ENCODE data around the gene NAIF1.
"Not testable (repeated sequence)": the region's sequence is repeated elsewhere in the genome, so short reads cannot be mapped to it uniquely, and the experiment has no call there.

NAIF1 gene

DNA sequence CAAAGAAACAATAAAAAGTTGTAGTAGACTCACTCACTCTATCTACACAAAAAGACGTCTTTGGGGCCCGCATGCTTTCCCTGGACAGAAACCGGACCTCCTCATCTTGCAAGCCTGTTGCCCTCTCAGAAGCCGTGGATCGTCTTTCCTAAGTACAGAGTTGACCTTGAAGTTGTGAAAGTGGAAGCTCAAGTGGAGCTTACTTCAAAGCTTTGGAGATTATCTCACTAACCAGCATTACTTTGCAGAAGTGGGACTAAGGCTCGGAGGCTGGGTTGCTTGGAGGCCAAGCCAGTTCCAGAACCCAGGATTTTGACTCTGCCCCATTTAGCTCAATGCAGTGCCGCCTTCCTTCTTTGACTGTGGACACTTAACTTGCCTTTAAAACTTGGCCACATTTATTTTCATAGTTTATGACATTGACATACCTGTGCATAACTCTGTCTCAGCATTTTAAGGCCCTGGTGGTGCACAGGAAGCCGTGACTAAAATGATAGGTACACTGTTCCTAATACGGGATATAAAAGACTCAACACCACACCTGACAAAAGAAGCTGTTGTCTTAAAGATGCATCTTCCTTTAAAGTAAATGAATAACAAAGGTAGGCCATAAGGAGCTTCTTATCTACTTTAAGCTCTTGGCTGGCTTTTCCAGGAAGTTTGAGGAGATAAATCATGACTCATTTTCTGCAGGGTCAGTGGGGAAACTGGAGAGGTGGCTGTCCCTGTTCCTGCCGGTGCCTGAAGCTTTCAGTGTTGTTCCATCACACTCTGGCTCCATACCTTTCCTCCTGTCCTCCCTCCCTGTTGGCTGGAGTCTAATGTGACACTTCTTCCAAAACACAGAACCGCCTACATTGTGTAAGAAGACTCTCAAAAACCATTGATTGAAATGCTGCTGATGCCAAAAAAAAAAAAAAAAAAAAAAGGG is 11.6 kb upstream of the NAIF1 start:
- Histone ChIP-seq H3K9me3 (ENCODE audit: control insufficient read depth in 1 of 2, low read length in 2 of 2) (no peaks in the 10 kb centered on the region), H3K27ac (ENCODE audit: low read length) (peak overlapping the region; percentile 43), H3K27me3 (ENCODE audit: low read depth, low read length) (no peaks in the 10 kb centered on the region), H3K4me1 (ENCODE audit: control insufficient read depth in 1 of 2, insufficient read depth in 2 of 2, low read length in 2 of 2) (peaks cover 9 to 31% of the 10 kb centered on the region in 2 donors), H3K4me3 (ENCODE audit: low read depth in 1 of 2, low read length in 2 of 2) (peak overlapping the region in 1 of 2 donors; percentile 8), H3K36me3 (ENCODE audit: control insufficient read depth in 1 of 2, insufficient read depth in 2 of 2, low read length in 2 of 2) (no peaks in the 10 kb centered on the region)

DNA sequence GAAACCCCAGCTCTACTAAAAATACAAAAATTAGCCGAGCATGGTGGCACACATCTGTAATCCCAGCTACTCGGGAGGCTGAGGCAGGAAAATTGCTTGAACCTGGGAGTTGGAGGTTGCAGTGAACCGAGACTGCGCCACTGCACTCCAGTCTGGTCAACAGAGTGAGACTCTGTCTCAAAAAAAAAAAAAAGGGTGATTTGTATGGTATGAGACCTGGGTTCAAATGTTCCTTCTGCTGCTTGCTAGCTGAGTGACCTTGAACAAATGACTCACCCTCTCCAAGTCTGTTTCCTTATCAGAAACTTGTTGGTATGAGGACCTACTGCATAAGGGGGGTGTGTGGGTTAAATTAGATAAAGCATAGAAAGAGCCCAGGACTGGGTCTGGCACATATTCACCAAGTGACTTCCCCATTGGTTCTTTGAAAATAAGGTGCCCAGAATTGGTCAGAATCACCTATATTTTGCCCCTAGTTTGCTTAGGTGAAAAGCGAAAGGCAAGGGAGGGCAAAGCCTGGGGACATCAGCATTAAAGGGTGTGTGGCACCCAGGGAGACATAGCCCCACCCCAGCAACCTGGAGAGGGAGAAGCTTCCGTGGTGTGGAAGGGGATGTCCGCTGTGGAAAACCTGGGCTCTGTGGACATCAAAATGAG is 10.9 kb upstream of the NAIF1 start:
- H3K27me3 ChIP-seq (ENCODE audit: low read depth, low read length), result no peaks in the 10 kb centered on the region
- peaks cover 16 to 39% of the 10 kb centered on the region in 2 donors for H3K4me1 ChIP-seq (ENCODE audit: control insufficient read depth in 1 of 2, insufficient read depth in 2 of 2, low read length in 2 of 2)
- H3K36me3 ChIP-seq (ENCODE audit: control insufficient read depth in 1 of 2, insufficient read depth in 2 of 2, low read length in 2 of 2), result peaks cover 0 to under 1% of the 10 kb centered on the region in 2 donors

DNA sequence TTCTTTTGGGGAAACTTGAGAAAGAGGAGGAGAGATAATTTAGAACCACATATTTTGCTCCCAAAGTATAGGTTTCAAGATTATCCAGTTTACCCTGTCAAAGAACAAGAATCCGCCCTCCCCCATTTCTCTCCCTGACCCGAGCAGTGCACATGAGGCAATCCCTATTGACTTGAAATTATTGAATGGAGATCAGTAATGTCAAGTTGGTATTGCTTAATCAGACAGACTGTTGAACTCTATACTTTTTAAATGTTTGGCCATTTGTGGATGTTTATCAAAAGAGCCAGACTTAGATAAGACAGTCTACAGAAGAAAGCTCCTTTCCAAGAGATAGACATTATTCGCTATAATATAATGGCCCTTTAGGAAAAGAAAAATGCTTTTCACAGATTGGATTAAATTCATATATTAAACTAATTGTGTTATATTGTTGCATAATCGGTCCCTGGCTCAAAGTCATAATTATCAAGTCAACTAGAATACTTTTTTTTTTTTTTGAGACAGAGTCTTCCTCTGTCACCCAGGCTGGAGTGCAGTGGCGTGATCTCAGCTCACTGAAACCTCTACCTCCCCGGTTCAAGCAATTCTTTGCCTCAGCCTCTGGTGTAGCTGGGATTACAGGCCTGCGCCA is 6.2 kb upstream of the NAIF1 start:
- peaks cover 17 to 44% of the 10 kb centered on the region in 2 donors for H3K4me1 ChIP-seq (ENCODE audit: control insufficient read depth in 1 of 2, insufficient read depth in 2 of 2, low read length in 2 of 2)
- peak overlapping the region in 1 of 2 donors; percentile 45 for H3K4me3 ChIP-seq (ENCODE audit: low read depth in 1 of 2, low read length in 2 of 2)

More for the DNA sequence above, 10.9 kb upstream of the NAIF1 start:
- H3K4me3 ChIP-seq (ENCODE audit: low read depth in 1 of 2, low read length in 2 of 2), result peak overlapping the region in 1 of 2 donors; percentile 8
- no peaks in the 10 kb centered on the region for H3K9me3 ChIP-seq (ENCODE audit: control insufficient read depth in 1 of 2, low read length in 2 of 2)
- peak overlapping the region; percentile 43 for H3K27ac ChIP-seq (ENCODE audit: low read length)

DNA sequence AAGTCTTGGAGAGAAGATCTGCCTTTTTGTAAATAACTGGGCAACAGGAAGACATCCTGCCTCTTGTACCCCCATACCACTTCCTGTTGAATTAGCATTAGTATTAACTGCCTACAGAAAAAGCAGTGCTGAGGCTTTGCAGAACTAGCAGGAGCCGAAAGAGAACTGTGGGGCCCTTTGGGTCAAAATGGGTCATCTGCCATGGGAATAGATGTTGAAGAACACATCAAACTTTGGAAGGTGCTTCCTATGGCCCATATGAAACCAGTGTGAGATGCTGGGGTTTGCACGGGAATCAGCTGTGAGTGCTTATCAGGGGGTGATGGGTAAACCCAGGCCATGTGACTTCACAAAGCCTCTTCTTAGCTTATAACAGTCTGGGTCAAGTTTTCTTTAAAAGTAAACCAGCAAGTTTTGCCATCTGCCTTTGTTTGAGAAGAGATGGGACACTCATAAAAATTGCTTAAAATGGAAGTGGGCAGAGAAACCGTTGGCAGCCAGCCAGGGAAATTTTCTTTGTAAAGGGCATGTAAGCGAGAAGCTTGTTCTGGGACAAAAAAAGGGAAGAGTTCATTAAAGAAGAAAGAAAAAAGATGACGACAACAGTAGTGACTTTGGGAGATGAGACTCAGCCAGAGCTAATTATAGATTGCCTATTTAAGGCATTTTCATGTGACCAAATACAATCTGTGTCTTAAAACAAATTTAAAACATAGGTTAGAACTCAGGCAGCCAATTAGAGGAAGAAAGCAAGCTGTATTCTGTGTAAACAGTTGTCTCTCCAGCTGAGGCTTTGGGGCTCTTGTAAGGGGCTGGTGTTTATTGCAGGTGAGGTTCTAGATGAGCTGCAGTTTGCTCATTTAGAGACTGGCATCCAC is 5.3 kb upstream of the NAIF1 start:
- H3K4me3 ChIP-seq (ENCODE audit: low read depth in 1 of 2, low read length in 2 of 2), result peak overlapping the region; percentile 35 to 45
- H3K27me3 ChIP-seq (ENCODE audit: low read depth, low read length), result no peaks in the 10 kb centered on the region
- H3K4me1 ChIP-seq (ENCODE audit: control insufficient read depth in 1 of 2, insufficient read depth in 2 of 2, low read length in 2 of 2), result peaks cover 17 to 38% of the 10 kb centered on the region in 2 donors
- H3K9me3 ChIP-seq (ENCODE audit: control insufficient read depth in 1 of 2, low read length in 2 of 2), result no peaks in the 10 kb centered on the region
- peak overlapping the region; percentile 90 for H3K27ac ChIP-seq (ENCODE audit: low read length)
- H3K36me3 ChIP-seq (ENCODE audit: control insufficient read depth in 1 of 2, insufficient read depth in 2 of 2, low read length in 2 of 2), result peaks cover 0 to 8% of the 10 kb centered on the region in 2 donors

More for the DNA sequence above, 6.2 kb upstream of the NAIF1 start:
- Histone ChIP-seq H3K9me3 (ENCODE audit: control insufficient read depth in 1 of 2, low read length in 2 of 2) (no peaks in the 10 kb centered on the region), H3K27ac (ENCODE audit: low read length) (peak overlapping the region; percentile 90), H3K27me3 (ENCODE audit: low read depth, low read length) (no peaks in the 10 kb centered on the region), H3K36me3 (ENCODE audit: control insufficient read depth in 1 of 2, insufficient read depth in 2 of 2, low read length in 2 of 2) (peaks cover 0 to 5% of the 10 kb centered on the region in 2 donors)

DNA sequence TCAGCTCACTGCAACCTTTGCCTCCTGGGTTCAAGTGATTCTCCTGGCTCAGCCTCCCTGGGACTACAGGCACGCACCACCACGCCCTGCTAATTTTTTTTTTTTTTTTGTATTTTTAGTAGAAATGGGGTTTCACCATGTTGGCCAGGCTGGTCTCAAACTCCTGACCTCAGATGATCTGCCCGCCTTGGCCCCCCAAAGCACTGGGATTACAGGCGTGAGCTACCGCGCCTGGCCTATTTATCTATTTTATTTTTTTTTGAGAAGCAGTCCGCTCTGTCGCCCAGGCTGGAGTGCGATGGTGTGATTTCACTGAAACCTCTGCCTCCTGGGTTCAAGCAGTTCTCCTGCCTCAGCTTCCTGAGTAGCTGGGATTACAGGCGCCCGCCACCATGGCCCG is 4.4 kb upstream of the NAIF1 start:
- H3K36me3 ChIP-seq (ENCODE audit: control insufficient read depth in 1 of 2, insufficient read depth in 2 of 2, low read length in 2 of 2); H3K4me3 ChIP-seq (ENCODE audit: low read depth in 1 of 2, low read length in 2 of 2); H3K9me3 ChIP-seq (ENCODE audit: control insufficient read depth in 1 of 2, low read length in 2 of 2); H3K27me3 ChIP-seq (ENCODE audit: low read depth, low read length): not testable (repeated sequence)
- Histone ChIP-seq H3K4me1 (ENCODE audit: control insufficient read depth in 1 of 2, insufficient read depth in 2 of 2, low read length in 2 of 2) (peaks cover 17 to 43% of the 10 kb centered on the region in 2 donors), H3K27ac (ENCODE audit: low read length) (peak overlapping the region; percentile 90)

DNA sequence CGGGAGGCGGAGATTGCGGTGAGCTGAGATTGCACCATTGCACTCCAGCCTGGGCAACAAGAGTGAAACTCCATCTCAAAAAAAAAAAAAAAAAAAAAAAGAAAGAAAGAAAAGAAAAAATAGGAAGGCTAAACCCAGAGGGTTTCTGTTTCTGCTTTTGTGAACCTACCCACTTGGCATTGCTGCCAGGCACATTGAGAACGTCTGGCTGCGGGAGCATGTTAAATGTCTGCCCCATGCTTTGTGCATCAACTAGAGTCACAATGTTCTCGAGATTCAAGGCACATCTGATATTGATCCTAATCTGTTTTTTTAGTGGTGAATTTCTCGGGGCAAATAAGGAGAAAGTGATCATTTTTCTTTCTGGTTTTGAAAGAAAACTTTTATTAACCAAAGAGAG is 3.8 kb upstream of the NAIF1 start:
- Histone ChIP-seq H3K27ac (ENCODE audit: low read length) (no peak overlapping the region), H3K27me3 (ENCODE audit: low read depth, low read length) (no peaks in the 10 kb centered on the region), H3K9me3 (ENCODE audit: control insufficient read depth in 1 of 2, low read length in 2 of 2) (no peaks in the 10 kb centered on the region), H3K36me3 (ENCODE audit: control insufficient read depth in 1 of 2, insufficient read depth in 2 of 2, low read length in 2 of 2) (peaks cover 0 to 9% of the 10 kb centered on the region in 2 donors), H3K4me1 (ENCODE audit: control insufficient read depth in 1 of 2, insufficient read depth in 2 of 2, low read length in 2 of 2) (peaks cover 23 to 49% of the 10 kb centered on the region in 2 donors), H3K4me3 (ENCODE audit: low read depth in 1 of 2, low read length in 2 of 2) (no peak overlapping the region)

DNA sequence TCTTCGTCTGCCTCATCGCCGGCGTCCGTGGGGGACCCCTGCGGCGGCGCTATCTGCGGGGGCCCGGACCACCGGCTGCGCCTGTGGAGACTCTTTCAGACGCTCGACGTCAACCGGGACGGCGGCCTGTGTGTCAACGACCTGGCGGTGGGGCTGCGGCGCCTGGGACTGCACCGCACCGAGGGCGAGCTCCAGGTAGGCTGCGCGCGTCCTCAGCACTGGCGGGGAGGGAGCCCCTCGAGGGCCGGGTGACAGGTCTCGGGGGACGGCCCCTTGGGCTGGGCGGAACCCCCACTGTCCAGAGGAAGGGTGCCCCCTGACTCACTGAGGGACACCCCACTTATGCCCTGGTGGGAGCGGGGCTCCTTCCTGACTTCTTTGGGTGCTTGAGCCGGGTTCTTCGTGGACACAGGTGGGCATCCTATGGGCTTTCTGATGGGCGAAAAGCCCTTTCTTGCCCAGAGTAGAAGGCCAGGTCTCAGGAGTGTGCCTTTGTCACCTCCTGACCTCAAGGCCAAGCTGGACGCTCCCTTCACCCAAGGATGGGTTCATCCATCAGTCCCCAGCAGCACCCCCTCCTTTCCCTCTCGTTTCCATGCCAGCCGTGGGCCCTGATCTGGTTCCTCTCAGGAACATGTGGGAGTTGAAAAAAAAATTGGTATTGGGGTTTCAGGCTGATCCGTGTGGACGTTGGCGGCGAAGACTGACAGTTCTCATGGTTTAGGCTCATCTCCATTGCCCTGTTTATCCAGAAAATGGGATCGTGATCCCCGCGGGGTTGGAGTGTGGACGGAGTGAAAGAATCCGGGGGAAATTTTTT is 1.5 kb upstream of the NAIF1 start:
- peaks cover under 1 to 9% of the 10 kb centered on the region in 2 donors for H3K36me3 ChIP-seq (ENCODE audit: control insufficient read depth in 1 of 2, insufficient read depth in 2 of 2, low read length in 2 of 2)
- peak overlapping the region; percentile 76 for H3K27ac ChIP-seq (ENCODE audit: low read length)
- no peaks in the 10 kb centered on the region for H3K27me3 ChIP-seq (ENCODE audit: low read depth, low read length)
- H3K9me3 ChIP-seq (ENCODE audit: control insufficient read depth in 1 of 2, low read length in 2 of 2), result no peaks in the 10 kb centered on the region
- peak overlapping the region; percentile 77 to 92 for H3K4me3 ChIP-seq (ENCODE audit: low read depth in 1 of 2, low read length in 2 of 2)
- peaks cover 24 to 52% of the 10 kb centered on the region in 2 donors for H3K4me1 ChIP-seq (ENCODE audit: control insufficient read depth in 1 of 2, insufficient read depth in 2 of 2, low read length in 2 of 2)

DNA sequence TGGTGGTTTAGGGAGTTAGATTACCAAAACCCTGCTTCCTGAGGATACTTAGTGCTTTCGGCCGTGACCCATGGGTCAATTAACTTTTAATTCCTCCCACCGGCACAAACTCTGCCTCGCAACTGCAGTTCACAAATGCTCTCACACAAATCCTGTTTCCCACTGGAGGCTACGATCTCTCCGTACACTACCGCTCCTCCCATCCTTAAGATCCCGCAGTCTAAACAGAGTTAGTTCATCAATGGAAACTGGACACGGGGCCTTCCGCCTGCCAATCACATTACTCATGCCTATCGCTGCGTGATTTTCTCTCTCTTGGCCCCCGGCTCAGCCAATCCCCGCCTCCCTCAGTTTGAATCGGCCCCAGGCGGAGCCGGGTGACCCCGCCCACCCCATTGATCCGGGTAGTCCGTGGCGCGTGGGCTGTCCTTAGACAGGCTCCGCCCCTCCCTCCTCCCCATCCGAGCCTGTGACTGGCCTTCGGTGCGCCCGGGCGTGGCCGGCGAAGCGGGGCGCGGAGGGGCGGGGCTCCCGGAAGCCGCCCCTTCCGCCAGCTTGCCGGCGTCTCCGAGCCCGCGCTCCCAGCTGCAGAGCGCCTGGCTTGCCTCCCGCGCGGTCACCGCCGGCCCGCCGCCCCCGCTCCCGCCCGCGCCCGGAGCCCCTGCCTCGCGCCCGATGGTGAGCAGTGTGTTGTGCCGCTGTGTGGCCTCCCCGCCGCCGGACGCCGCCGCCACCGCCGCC is 695 bp upstream of the NAIF1 start, which contains the start of gene SLC25A25:
TSS of gene SLC25A25 (plus strand) at position 588 of the 741 bp plus-strand sequence. CDS start at position 676, 88 bp downstream.
- Histone ChIP-seq H3K36me3 (ENCODE audit: control insufficient read depth in 1 of 2, insufficient read depth in 2 of 2, low read length in 2 of 2) (peaks cover 9 to 13% of the 10 kb centered on the region in 2 donors), H3K4me1 (ENCODE audit: control insufficient read depth in 1 of 2, insufficient read depth in 2 of 2, low read length in 2 of 2) (peaks cover 17 to 44% of the 10 kb centered on the region in 2 donors), H3K27ac (ENCODE audit: low read length) (peak within 1 kb of the TSS; percentile 99), H3K4me3 (ENCODE audit: low read depth in 1 of 2, low read length in 2 of 2) (peak within 1 kb of the TSS; percentile 77 to 92), H3K27me3 (ENCODE audit: low read depth, low read length) (no peaks in the 10 kb centered on the region), H3K9me3 (ENCODE audit: control insufficient read depth in 1 of 2, low read length in 2 of 2) (no peaks in the 10 kb centered on the region)

DNA sequence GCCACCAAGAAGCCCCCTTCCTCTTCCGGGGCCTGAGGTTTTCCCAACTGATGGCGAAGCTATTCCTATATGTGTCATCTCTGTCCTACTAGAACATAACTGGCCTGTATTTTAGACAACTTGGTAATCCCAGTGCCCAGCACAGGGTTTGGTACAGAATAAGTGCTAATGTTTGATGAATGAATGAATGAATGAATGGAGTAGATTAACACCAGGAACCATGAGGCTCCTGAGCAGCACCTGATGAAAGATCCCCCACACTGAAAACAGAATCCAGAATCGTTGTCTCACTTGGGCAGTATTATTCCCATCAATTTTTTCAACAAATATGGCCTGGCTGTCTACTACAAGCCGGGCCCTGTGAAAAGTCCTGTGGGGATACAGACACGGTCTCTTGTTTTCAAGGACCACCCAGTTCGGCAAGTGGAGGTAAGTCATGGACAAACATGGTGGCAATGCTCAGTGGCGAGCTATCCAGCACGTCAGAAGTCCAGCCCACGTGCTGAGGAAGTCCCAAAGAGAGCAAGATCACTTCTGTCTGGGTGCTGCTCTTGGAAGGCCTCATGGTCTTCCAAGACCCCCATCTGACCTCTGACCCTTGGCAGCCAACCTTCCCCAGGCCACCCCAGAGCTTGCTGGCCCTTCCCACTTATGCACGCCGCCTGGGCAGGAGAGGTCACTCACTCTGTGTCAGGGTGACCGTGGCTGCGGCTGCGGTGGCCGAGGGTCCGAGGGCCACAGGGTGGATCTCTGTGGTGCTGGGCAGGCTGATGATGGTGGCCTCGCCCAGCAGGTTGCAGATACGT is 1.0 kb downstream of the NAIF1 start:
- H3K27ac ChIP-seq (ENCODE audit: low read length), result peak overlapping the region; percentile 5
- H3K9me3 ChIP-seq (ENCODE audit: control insufficient read depth in 1 of 2, low read length in 2 of 2), result no peaks in the 10 kb centered on the region
- H3K4me3 ChIP-seq (ENCODE audit: low read depth in 1 of 2, low read length in 2 of 2), result peak overlapping the region; percentile 70 to 77
- peaks cover 13 to 18% of the 10 kb centered on the region in 2 donors for H3K36me3 ChIP-seq (ENCODE audit: control insufficient read depth in 1 of 2, insufficient read depth in 2 of 2, low read length in 2 of 2)
- H3K27me3 ChIP-seq (ENCODE audit: low read depth, low read length), result no peaks in the 10 kb centered on the region
- H3K4me1 ChIP-seq (ENCODE audit: control insufficient read depth in 1 of 2, insufficient read depth in 2 of 2, low read length in 2 of 2), result peaks cover 8 to 35% of the 10 kb centered on the region in 2 donors
